Measurements from ENCODE around the gene GRIK1.

Gene GRIK1

GRCh38 chr21:29787361-29787909, 152.4 kb downstream of the GRIK1 start:
- no peak for DNase-seq (ENCODE audit: low read depth in 2 of 2, low spot score in 1 of 2)

GRCh38 chr21:29786496-29787360, 153.1 kb downstream of the GRIK1 start:
- DNase-seq (ENCODE audit: low read depth in 2 of 2, low spot score in 1 of 2), result no peak

GRCh38 chr21:29777160-29777559, 162.6 kb downstream of the GRIK1 start:
- DNase-seq (ENCODE audit: low read depth in 2 of 2, low spot score in 1 of 2), result no peak

GRCh38 chr21:29775462-29775861, 164.3 kb downstream of the GRIK1 start:
- DNase-seq (ENCODE audit: low read depth in 2 of 2, low spot score in 1 of 2), result no peak

GRCh38 chr21:29771491-29772066, 168.2 kb downstream of the GRIK1 start:
- no peak for DNase-seq (ENCODE audit: low read depth in 2 of 2, low spot score in 1 of 2)

- no peak for DNase-seq (ENCODE audit: low read depth in 2 of 2, low spot score in 1 of 2)
Observed at GRCh38 chr21:29763674-29764073, 176.1 kb downstream of the GRIK1 start.

GRCh38 chr21:29762570-29763082, 177.2 kb downstream of the GRIK1 start:
- DNase-seq (ENCODE audit: low read depth in 2 of 2, low spot score in 1 of 2), result no peak

GRCh38 chr21:29753216-29753615, 186.6 kb downstream of the GRIK1 start:
- DNase-seq (ENCODE audit: low read depth in 2 of 2, low spot score in 1 of 2), result no peak

- no peak for DNase-seq (ENCODE audit: low read depth in 2 of 2, low spot score in 1 of 2)
Observed at GRCh38 chr21:29751473-29752185, 188.2 kb downstream of the GRIK1 start.

GRCh38 chr21:29749957-29750356, 189.8 kb downstream of the GRIK1 start:
- no peak for DNase-seq (ENCODE audit: low read depth in 2 of 2, low spot score in 1 of 2)

- DNase-seq (ENCODE audit: low read depth in 2 of 2, low spot score in 1 of 2), result no peak
Observed at GRCh38 chr21:29749223-29749622, 190.6 kb downstream of the GRIK1 start.

GRCh38 chr21:29748391-29749167, 191.2 kb downstream of the GRIK1 start:
- no peak for DNase-seq (ENCODE audit: low read depth in 2 of 2, low spot score in 1 of 2)

- no peak for DNase-seq (ENCODE audit: low read depth in 2 of 2, low spot score in 1 of 2)
Observed at GRCh38 chr21:29741761-29742160, 198.0 kb downstream of the GRIK1 start.

- no peak for DNase-seq (ENCODE audit: low read depth in 2 of 2, low spot score in 1 of 2)
Observed at GRCh38 chr21:29739176-29739575, 200.6 kb downstream of the GRIK1 start.

GRCh38 chr21:29738730-29739129, 201.1 kb downstream of the GRIK1 start:
- DNase-seq (ENCODE audit: low read depth in 2 of 2, low spot score in 1 of 2), result no peak

GRCh38 chr21:29737186-29737585, 202.6 kb downstream of the GRIK1 start:
- no peak for DNase-seq (ENCODE audit: low read depth in 2 of 2, low spot score in 1 of 2)

- no peak for DNase-seq (ENCODE audit: low read depth in 2 of 2, low spot score in 1 of 2)
Observed at GRCh38 chr21:29730281-29730680, 209.5 kb downstream of the GRIK1 start.

GRCh38 chr21:29726044-29726443, 213.8 kb downstream of the GRIK1 start:
- no peak for DNase-seq (ENCODE audit: low read depth in 2 of 2, low spot score in 1 of 2)

- DNase-seq (ENCODE audit: low read depth in 2 of 2, low spot score in 1 of 2), result no peak
Observed at GRCh38 chr21:29725025-29725736, 214.6 kb downstream of the GRIK1 start.

- no peak for DNase-seq (ENCODE audit: low read depth in 2 of 2, low spot score in 1 of 2)
Observed at GRCh38 chr21:29721964-29722363, 217.8 kb downstream of the GRIK1 start.
